Measurements from ENCODE around the gene SLC25A48. TPM values are rescaled to one million over a fixed set of nuclear protein-coding genes. Genes with fewer than 3 reads are reported as not detected.
"Not testable (repeated sequence)": the region's sequence is repeated elsewhere in the genome, so short reads cannot be mapped to it uniquely, and the experiment has no call there.

SLC25A48 gene
- total RNA-seq, 2 donors from 2014 or later = 0.10 to 0.19 TPM

DNA sequence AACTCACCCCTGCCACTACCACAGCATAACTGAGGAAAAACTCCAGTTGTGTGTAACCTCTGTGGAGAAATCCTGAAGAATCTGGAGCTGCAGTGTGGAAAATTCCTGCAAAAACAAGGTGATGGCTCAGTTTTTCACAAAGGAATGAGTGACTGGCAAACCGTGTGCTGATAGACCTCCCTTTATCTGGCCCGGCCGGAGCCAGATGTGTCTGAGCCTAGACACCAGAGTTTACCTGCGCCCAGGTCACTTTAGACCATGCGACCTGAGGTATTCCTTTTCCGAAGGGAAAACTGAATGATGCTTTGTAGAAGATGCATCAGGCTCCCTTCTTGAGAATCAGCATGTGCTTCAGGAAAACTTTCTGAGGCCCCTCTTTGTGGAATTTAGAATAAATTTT lies 16.2 kb downstream of the SLC25A48 start:
- DNase-seq (ENCODE audit: low spot score) = no peak
- intact Hi-C loops (cut with DNase I) = no loop called here

DNA sequence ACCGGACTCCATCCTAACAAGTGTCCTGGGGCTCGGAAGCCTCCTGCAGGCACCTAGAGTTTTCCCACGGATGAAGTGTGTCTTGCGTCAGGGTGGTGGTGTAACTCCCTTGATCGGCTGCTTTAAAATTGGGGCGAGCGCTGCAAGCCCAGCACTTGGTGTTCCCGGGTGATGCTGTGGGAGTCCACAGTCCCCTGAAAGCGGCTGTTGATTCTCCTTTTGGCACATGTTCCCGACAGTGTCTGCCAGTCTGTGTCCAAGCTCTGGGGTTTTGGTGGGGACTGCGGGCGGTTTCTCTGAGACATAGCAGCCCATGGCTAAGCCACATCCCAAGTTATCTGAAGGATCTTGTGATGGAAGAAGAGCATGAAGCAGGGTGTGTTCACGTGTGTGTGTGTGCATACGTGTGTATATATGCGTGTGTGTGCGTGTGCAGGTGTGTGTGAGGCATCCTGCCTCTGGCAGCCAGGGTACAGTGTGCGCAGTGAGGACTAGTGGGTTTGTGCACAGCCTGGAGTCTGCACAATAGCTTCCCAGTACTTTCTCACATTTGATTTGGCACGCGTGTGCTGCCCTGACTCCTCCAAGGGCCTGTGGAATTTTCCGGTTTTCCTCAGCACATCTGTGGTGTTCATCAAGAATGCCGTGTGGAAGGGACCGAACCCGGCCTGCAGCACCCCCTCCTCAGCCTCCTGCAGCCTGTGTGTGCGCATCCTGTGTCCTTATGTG lies 16.9 kb downstream of the SLC25A48 start:
- no peak for DNase-seq (ENCODE audit: low spot score)

DNA sequence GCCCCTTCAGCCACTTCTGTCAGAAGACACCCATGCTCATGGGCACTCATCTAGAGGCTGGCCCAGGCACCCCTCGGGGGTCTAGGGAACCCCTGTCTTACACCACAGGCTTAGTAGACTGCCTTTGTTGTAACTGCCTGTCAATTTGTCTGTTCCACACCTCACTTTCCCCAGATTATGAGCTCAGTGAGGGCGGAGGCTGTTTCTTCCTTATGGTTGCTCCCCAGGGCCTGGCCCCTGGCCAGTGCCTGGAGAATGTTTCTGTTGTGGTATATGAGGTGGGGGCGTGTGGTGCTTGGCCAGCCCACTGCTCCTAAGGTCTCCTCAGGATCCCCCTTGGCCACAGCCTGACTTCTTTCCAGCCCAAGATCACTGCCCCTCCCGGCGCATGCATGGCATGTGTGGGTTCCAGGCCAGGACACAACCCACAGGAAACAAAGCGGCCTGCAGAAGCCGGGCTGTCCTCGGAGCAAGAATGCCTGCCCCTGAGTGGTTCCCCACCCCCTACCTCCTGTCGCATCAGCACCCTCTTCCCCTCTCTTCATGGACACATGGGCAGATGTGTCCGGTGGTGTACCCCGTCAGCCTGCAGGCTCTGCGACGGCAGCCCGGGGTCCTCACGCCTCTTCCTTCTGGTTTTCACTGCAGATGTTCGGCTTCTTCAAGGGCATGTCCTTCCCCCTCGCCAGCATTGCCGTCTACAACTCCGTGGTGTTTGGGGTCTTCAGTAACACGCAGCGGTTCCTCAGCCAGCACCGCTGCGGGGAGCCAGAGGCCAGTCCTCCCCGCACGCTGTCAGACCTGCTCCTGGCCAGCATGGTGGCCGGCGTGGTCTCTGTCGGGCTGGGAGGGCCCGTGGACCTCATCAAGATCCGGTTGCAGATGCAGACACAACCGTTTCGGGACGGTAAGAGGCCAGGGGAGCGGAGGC lies 17.7 kb downstream of the SLC25A48 start:
- intact Hi-C loops (cut with DNase I) = no loop called here

More for the DNA sequence above, 16.9 kb downstream of the SLC25A48 start:
- intact Hi-C loops (cut with DNase I) = no loop called here

DNA sequence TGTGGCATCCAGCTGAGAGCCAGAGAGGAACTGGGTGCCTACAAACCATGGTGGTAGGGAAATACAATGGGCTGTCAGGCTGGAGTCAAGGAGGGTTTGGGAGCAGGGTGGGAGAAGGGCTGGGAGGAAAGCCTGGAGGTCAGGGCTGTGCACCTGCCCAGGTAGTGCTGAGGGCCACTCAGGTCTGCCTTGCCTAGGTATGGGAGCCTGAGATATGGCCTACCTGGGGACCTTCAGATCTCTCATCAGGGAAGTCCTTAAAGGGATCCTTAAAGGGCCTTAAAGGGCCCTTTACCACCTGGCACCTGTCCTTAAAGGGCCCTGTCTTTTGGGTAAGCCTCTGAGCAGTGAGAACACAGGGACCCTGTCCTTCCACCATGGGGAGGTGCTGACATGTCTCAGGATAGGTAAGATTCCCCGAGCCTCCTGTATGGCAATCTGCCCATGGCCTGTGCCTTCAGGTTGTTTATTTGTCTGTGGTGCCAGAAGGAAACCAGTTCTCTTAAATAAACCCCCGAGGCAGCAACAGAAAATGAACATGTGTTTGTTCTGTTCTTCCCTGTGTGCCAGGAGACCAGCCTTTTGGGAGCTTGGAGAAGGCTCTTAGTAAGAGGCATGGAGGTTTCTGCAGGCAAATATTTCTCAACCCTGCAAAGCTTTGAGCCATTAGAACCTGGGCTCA lies 23.3 kb downstream of the SLC25A48 start:
- intact Hi-C loops (cut with DNase I) = no loop called here

More for the DNA sequence above, 17.7 kb downstream of the SLC25A48 start:
- no peak for DNase-seq (ENCODE audit: low spot score)

DNA sequence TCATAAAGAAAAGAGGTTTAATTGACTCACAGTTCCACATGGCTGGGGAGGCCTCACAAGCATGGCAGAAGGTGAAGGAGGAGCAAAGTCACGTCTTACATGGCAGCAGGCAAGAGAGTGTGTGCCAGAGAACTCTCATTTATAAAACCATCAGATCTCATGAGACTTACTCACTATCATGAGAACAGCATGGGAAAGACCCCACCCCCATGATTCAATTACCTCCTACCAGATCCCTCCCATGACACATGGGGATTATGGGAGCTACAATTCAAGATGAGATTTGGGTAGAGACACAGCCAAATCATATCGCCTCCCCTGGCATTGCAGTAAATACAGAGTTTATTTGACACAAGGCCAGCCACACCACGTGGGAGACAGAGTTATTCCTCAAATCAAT lies 24.7 kb downstream of the SLC25A48 start:
- intact Hi-C loops (cut with DNase I); DNase-seq (ENCODE audit: low spot score): not testable (repeated sequence)

More for the DNA sequence above, 23.3 kb downstream of the SLC25A48 start:
- DNase-seq (ENCODE audit: low spot score) = no peak

DNA sequence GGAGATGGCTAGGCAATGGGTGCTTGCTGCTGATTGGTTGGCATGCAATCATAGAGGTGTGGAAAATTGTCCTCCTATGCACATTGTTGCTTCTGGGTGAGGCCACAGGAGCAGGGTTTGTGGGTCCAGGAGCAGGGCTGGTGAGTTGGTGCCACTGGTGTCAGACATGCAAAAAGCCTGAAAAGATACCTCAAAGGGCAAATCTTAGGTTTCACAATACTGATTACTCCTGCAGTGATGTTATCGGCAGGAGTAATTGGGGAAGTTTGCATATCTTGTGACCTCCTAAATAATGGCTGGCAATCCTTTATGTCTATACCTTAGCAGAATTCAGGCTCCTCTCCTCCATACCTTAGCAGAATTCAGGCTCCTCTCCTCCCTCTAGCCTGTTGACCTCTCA lies 25.2 kb downstream of the SLC25A48 start:
- DNase-seq (ENCODE audit: low spot score) = no peak
- intact Hi-C loops (cut with DNase I) = no loop called here

DNA sequence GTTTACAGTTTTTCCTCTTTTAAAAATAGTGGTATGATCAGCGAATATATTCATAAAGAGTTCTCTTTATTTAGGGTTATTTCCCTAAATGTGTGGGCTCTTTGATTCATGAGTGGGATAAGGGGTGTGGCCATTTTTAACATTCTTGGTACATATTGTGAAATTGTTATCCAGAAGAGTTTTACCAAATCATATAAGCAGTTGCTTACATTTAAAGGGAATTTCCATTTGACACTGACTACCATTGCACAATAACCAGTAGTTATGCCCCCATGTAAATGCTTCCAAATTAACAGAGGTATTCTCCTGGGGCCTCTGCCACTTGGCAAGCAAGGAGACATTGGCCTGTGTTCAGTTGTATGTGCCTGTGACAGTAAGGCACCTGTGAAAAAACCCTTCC lies 27.2 kb downstream of the SLC25A48 start:
- intact Hi-C loops (cut with DNase I) = no loop called here
- no peak for DNase-seq (ENCODE audit: low spot score)

DNA sequence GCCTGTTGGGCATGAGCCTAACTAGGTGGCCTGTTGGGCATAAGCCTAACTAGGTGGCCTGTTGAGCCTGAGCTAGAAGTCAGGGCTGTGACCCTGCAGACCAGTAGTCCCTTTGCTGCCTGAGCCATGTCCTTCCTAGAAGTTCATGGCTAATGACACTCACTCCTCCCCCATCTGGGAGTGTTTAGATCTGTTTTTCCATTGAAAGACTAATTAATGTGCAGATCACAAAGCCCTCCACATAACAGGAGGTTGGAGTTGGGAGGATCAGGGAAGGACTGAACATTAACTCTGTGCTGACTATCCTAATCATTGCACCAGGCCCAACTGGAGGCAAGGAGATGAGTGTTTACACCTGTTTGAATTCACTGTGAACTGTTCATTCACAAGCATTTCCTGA lies 27.6 kb downstream of the SLC25A48 start:
- intact Hi-C loops (cut with DNase I) = no loop called here
- no peak for DNase-seq (ENCODE audit: low spot score)

DNA sequence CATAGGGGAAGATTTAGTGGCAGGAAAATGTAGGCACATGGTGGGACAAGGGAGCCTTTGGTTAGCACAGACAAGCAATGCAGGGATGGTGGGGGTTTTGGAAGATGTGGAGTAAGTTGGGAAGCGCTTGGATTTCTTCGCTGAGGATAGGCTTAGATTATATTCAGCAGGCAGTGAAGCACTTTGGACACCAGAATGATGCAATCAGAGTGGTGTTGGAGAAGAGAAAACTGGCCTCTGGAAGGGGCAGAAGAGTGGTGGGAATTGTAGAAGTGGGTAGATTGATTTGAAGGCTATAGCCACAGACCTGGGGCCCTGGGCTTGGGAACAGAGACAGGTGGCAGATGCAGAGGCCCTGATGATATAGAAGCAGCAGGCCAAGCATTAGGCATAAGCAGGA lies 28.3 kb downstream of the SLC25A48 start:
- intact Hi-C loops (cut with DNase I) = no loop called here
- no peak for DNase-seq (ENCODE audit: low spot score)

DNA sequence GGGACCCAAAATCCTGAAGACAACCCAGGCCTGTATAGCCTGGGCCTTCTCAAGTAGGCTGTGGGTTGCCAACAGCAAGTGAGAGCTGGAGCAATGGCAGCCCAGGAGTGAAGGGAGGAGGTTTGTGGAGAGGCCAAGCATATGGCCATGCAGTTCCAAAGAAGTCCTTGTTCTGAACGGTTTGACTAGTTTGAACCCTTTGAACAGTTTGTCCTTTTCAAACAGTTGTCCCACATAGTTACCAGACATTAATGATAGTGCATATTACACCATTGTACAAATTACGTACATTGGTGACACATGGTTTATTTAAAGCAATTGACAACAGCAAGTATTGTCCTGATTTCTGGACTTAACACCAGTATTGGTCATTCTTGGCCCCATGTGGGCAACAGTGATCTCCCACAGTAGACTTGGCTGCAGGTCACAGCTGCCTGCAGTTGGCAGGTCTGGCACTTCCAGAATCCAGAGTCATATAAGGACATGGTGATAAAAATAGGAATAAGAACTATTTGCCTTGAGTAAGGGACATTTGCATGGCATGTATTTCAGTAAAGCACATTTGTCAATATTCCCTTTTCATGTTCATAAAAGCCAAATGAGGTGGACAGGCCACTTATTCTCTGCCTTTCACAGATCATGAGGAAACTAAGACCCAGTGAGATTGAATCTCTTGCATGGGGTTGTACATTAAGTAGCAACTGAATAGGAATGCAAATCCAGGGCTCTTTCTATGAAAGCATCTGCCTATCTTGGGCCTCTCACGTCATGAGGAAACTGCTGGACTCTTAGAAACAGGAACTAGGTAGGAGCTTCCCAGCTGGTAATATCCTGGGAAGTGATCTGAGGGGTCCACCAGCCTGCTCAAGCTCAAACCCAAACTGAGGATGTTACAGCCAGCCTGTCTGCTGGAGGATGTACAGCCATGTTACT lies 30.3 kb downstream of the SLC25A48 start:
- DNase-seq (ENCODE audit: low spot score) = no peak

DNA sequence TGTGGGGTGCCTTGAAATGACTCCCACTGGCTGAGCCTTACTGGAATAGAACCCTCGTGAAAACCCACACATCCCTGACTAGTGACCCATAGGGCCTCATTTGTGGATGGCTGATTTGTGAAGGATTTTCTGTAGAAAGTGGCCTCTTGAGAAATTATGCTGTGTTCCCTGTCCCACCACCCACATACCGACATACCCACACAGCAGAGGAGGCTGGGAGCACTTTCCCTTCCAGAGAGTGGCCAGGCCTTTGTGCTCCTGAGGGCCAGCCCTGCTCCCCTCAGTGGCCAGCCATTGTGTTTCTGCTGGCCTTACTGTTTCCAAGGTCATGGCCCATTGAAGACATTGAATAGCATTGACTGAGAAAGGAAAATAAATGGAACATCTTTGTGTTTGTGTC lies 31.6 kb downstream of the SLC25A48 start:
- peak; percentile 52 for DNase-seq (ENCODE audit: low spot score)
- intact Hi-C loops (cut with DNase I) = no loop called here

More for the DNA sequence above, 30.3 kb downstream of the SLC25A48 start:
- intact Hi-C loops (cut with DNase I) = no loop called here

DNA sequence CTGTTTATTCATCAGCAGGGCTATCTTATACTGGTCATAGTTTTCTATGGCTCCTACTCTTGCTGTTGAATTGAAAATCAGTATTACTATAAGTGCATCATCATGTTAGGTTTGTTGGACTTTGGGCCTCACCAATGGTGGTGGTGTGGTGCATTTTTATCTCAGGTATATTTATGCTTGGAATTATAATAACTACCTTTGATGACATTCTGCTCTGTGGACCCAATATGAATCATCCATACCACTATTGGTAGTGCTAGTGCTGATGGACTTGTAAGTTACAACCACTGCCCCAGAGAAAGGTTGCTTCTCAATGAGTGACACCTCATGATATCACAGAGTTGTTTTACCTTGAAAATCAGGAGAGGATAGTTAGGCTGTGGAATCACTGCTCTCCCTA lies 33.1 kb downstream of the SLC25A48 start:
- intact Hi-C loops (cut with DNase I) = no loop called here
- no peak for DNase-seq (ENCODE audit: low spot score)

DNA sequence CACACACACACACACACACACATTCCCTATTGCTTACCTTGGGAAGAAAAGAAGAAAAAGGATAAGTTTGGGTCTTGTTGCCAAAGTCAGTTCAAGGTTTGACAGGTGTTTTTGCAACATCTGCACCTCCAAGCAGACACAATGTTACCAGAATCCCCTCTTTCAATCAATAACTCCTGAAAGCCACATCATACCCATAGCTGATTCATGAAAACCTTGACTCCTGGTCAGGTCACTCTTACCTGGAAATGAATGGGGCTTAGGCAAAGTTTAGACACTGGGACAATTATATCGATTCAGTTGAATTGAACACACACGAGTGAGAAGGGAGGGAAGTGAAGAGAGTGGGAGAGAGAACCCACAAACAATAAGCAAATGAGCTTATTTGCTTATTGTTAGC lies 34.2 kb downstream of the SLC25A48 start:
- intact Hi-C loops (cut with DNase I) = no loop called here
- DNase-seq (ENCODE audit: low spot score) = no peak

DNA sequence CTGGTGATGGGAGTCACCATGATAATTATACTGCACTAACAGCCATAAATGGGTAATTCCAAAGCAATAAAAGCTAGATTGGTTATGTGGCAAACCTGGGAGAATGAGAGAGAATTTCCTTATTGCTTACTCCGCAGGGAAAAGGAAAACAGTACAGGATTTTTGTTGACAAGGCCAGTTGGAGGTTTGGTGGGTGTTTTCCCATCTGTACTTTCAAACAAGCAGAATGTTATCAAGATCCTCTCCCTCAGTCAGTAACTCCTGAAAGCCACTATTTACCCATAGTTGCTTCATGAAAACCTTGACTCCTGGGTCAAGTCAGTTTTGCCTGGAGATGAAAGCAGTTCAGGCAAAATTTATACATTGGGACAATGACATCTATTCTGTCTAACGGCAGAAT lies 34.8 kb downstream of the SLC25A48 start:
- intact Hi-C loops (cut with DNase I) = no loop called here
- no peak for DNase-seq (ENCODE audit: low spot score)

DNA sequence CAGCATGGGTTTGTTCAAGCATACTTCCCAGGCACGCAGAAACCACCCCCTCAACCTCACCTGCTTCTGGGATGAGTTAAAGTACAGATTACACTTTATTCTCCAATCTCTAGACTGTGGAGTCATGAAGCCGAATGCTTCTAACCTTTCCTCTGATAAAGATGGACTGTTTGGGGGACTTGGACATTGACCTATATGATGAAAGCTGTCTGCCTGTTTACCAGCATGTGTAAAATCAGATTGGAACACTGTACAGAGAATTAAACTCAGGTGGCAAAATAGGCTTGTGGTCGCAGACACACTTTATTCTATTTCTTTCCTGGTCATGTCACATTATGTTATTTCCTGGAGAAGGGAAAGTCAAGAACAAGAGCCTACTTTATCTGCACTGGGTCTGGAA lies 35.5 kb downstream of the SLC25A48 start:
- DNase-seq (ENCODE audit: low spot score) = no peak
- intact Hi-C loops (cut with DNase I) = no loop called here

DNA sequence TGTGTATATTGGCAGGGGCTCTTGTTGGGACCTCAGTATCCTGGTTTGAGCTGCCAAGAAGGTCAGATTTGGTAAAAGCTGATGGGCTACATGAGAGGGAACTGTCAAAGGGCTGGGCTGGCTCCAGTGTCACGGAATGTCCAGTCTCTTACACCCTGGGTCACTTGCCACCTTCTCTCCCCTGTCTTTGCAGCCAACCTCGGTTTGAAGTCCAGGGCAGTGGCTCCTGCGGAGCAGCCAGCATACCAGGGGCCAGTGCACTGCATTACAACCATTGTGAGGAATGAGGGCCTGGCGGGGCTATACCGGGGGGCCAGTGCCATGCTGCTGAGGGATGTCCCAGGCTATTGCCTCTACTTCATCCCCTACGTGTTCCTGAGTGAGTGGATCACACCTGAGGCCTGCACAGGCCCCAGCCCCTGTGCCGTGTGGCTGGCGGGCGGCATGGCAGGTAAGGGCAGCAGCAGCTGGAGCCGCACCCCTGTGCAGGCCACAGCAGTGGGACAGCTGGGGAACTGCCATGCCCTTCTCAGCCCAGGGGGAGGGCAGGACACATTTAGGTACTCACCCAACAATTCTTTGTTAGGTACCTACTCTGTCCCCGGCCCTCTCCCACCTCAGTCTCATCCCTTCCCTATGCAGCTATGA lies 36.9 kb downstream of the SLC25A48 start:
- intact Hi-C loops (cut with DNase I) = no loop called here
- DNase-seq (ENCODE audit: low spot score) = no peak

DNA sequence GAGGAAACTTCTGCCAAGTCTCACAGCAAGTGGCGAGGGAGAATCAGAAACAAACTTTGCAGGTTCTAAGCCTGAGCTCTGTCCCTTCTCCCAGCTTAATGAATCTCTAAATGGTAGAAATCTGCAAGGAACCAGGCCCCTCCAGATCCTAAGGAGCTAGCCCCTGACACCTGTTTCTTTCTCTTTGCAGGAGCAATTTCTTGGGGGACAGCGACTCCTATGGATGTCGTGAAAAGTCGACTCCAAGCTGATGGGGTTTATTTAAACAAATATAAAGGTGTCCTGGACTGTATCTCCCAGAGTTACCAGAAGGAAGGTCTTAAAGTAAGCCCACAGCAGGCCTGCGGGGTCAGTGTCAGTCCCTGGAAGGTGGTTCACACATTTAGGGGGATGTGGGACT lies 39.4 kb downstream of the SLC25A48 start:
- intact Hi-C loops (cut with DNase I) = no loop called here
- DNase-seq (ENCODE audit: low spot score) = peak; percentile 30

DNA sequence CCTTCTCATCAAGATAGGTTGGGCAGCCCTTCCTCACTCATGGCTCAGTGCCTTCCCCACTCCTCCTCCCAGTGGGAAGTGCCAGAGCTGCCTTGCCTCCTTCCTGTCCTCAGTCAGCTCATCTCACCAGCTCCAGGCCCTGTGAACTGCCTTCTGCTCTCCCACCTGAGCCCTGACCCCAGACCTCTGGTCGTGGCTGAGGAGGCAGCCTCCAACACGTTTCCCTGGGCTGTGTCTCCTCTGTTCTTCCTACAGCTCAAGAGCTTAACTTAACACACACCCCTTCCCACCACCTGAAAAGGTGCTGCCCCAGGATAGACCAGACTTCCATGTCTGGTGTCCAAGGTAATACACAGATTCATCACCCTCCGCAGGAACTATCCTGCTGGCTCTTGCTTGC lies 40.0 kb downstream of the SLC25A48 start:
- DNase-seq (ENCODE audit: low spot score) = peak; percentile 42
- intact Hi-C loops (cut with DNase I) = no loop called here
